Sciatic nerve (tissue), 2 donors: ENCODE data around the gene ENPP6. TPM values are rescaled to one million over a fixed set of nuclear protein-coding genes. Genes with fewer than 3 reads are reported as not detected.
"Not testable (repeated sequence)": the region's sequence is repeated elsewhere in the genome, so short reads cannot be mapped to it uniquely, and the experiment has no call there.

Source experiments
- ATAC-seq: fragments of 200-7000 bp; cut with Tn5 transposase; one replicate; pipeline ENCODE4 v1.9.1; 2020; ENCODE audit warnings: mild to moderate bottlenecking, moderate library complexity
- DNase-seq: peaks from one replicate; pipeline ENCODE4 v3.0.0-alpha.2; 2020; ENCODE audit warnings: low spot score
- intact Hi-C: fragments of 100-400 bp; cut with DNase I; formaldehyde crosslinking; loops from one replicate; pipeline ENCODE4 v1.14.2; 2022
- total RNA-seq: library from RNA; stranded (reverse); fragmentation: NEBNext Ultra II Directional; extraction: Animal tissue kit (Norgen Biotek cat#: 25700); gene quantifications from one replicate; pipeline ENCODE4 v1.2.1, GENCODE V29; 2021
- donor health status: DM: no; HTN: no; CAD: no.
- donor health status: DM: no; HTN: no; CAD: no.

ENPP6 gene
- total RNA-seq, 1 donor from 2014 or later, result 24.6 TPM

- DNase-seq (no peak), ATAC-seq (no peak)
- intact Hi-C loops, result no loop called here
Measured at GRCh38 chr4:184238072-184238745, 20.5 kb upstream of the ENPP6 start.

- no peak for ATAC-seq
- intact Hi-C loops, result no loop called here
- no peak for DNase-seq
Measured at GRCh38 chr4:184237612-184238011, 19.9 kb upstream of the ENPP6 start.

GRCh38 chr4:184235526-184235925 is 17.9 kb upstream of the ENPP6 start:
- ATAC-seq (no peak), DNase-seq (no peak)
- intact Hi-C loops, result no loop called here

- intact Hi-C loops, result no loop called here
- ATAC-seq (no peak), DNase-seq (no peak)
Measured at GRCh38 chr4:184234155-184234554, 16.5 kb upstream of the ENPP6 start.

- DNase-seq (no peak), ATAC-seq (no peak)
- intact Hi-C loops, result no loop called here
Measured at GRCh38 chr4:184232975-184233374, 15.3 kb upstream of the ENPP6 start.

GRCh38 chr4:184232202-184232601 is 14.5 kb upstream of the ENPP6 start:
- intact Hi-C loops, result no loop called here

GRCh38 chr4:184231573-184231972 is 13.9 kb upstream of the ENPP6 start:
- intact Hi-C loops, result no loop called here
- DNase-seq (no peak), ATAC-seq (no peak)

More at GRCh38 chr4:184232202-184232601, 14.5 kb upstream of the ENPP6 start:
- ATAC-seq (no peak), DNase-seq (no peak)

GRCh38 chr4:184228056-184228705 is 10.5 kb upstream of the ENPP6 start:
- ATAC-seq (no peak), DNase-seq (no peak)
- intact Hi-C loops, result no loop called here

- DNase-seq (no peak), ATAC-seq (peak; percentile 68)
- intact Hi-C loops, result no loop called here
Measured at GRCh38 chr4:184216515-184216914, 1.2 kb downstream of the ENPP6 start.

- ATAC-seq (peak; percentile 75), DNase-seq (no peak)
- intact Hi-C loops, result no loop called here
Measured at GRCh38 chr4:184215709-184216328, 1.9 kb downstream of the ENPP6 start.

- no peak for DNase-seq
- no peak for ATAC-seq
- intact Hi-C loops, result no loop called here
Measured at GRCh38 chr4:184214931-184215330, 2.7 kb downstream of the ENPP6 start.

GRCh38 chr4:184207734-184208607 is 9.7 kb downstream of the ENPP6 start:
- intact Hi-C loops, ATAC-seq, DNase-seq: not testable (repeated sequence)

- ATAC-seq (no peak), DNase-seq (no peak)
- intact Hi-C loops, result no loop called here
Measured at GRCh38 chr4:184205243-184205642, 12.4 kb downstream of the ENPP6 start.

GRCh38 chr4:184203300-184203699 is 14.4 kb downstream of the ENPP6 start:
- intact Hi-C loops, result no loop called here
- DNase-seq (no peak), ATAC-seq (no peak)

GRCh38 chr4:184201179-184201578 is 16.5 kb downstream of the ENPP6 start:
- intact Hi-C loops, result no loop called here
- ATAC-seq (no peak), DNase-seq (no peak)

GRCh38 chr4:184200296-184200695 is 17.4 kb downstream of the ENPP6 start:
- no peak for DNase-seq
- intact Hi-C loops, result no loop called here

GRCh38 chr4:184199780-184200179 is 17.9 kb downstream of the ENPP6 start:
- intact Hi-C loops, result no loop called here
- DNase-seq, result no peak
- ATAC-seq, result no peak

More at GRCh38 chr4:184200296-184200695, 17.4 kb downstream of the ENPP6 start:
- no peak for ATAC-seq

- DNase-seq, result no peak
- ATAC-seq, result no peak
- intact Hi-C loops, result no loop called here
Measured at GRCh38 chr4:184198190-184198589, 19.5 kb downstream of the ENPP6 start.

- DNase-seq (no peak), ATAC-seq (no peak)
- intact Hi-C loops, result no loop called here
Measured at GRCh38 chr4:184197536-184198082, 20.1 kb downstream of the ENPP6 start.
